ENCODE data around the gene CEP120. TPM values are rescaled to one million over a fixed set of nuclear protein-coding genes. Genes with fewer than 3 reads are reported as not detected.

Gene CEP120
- polyA plus RNA-seq, 2 of the 4 experiments (the other 2 are of a cell fraction), result 10.1 to 40.8 TPM

DNA sequence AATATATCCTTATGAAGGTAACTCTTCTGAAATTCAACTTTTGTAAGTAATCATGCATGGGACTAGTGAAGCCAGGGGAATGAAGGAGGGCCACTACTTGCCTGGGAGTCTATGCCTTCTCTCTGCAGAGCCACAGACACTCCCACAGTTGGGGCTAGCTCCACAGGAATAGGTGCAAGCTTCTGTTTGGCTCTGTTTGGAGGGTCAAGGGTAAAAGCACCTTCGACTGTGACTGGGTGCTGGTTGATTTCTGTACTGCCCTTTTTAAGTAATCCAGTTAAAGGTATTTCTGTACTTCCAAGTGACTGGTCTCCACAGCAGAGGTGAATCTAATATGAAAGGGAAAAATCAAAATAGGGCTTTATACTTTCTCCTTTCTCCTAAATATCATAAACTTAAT lies 32.2 kb downstream of the CEP120 start:
- DNase-seq (ENCODE audit: low read depth in 1 of 2, low spot score in 1 of 2) (no peak), ATAC-seq (no peak), FAIRE-seq (no peak)
- Histone ChIP-seq H3K4me1 (no peaks in the 10 kb centered on the region), H3K4me2 (no peak overlapping the region), H3K27ac (no peak overlapping the region), H3K9me3 (no peaks in the 10 kb centered on the region), H3K4me3 (no peak overlapping the region)
- WGBS (ENCODE audit: missing lambda C conversion rate), result 75% methylated on average over 1 of the region's 1 CpG
- POLR2A ChIA-PET, result no interaction called here
- CTCF ChIA-PET, result no interaction called here
- TF ChIP-seq GATA3 (IDR thresholded peaks at IDR 0.05; ENCODE audit: borderline replicate concordance), result no peak
- TF ChIP-seq MAZ (IDR thresholded peaks at IDR 0.05; ENCODE audit: borderline replicate concordance, low read depth, low read length), result no peak
- no peak for TF ChIP-seq CHD4 (IDR thresholded peaks at IDR 0.05; ENCODE audit: borderline replicate concordance)
- TF ChIP-seq HOXA7 (CRISPR knock-in tag; IDR thresholded peaks at IDR 0.05), result no peak
- TF ChIP-seq HDAC2 (IDR thresholded peaks at IDR 0.05), result no peak
- no peak for TF ChIP-seq TFCP2L1 (CRISPR knock-in tag; IDR thresholded peaks at IDR 0.05)
- no peak for TF ChIP-seq RNF2 (IDR thresholded peaks at IDR 0.05; ENCODE audit: borderline replicate concordance, low read depth)
- no peak for TF ChIP-seq MYC (IDR thresholded peaks at IDR 0.05; ENCODE audit: borderline replicate concordance, low read length)
- TF ChIP-seq, protein P1, sequence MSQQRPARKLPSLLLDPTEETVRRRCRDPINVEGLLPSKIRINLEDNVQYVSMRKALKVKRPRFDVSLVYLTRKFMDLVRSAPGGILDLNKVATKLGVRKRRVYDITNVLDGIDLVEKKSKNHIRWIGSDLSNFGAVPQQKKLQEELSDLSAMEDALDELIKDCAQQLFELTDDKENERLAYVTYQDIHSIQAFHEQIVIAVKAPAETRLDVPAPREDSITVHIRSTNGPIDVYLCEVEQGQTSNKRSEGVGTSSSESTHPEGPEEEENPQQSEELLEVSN (IDR thresholded peaks at IDR 0.05; ENCODE audit: borderline replicate concordance, low read depth), result no peak
- TF ChIP-seq, protein P2, sequence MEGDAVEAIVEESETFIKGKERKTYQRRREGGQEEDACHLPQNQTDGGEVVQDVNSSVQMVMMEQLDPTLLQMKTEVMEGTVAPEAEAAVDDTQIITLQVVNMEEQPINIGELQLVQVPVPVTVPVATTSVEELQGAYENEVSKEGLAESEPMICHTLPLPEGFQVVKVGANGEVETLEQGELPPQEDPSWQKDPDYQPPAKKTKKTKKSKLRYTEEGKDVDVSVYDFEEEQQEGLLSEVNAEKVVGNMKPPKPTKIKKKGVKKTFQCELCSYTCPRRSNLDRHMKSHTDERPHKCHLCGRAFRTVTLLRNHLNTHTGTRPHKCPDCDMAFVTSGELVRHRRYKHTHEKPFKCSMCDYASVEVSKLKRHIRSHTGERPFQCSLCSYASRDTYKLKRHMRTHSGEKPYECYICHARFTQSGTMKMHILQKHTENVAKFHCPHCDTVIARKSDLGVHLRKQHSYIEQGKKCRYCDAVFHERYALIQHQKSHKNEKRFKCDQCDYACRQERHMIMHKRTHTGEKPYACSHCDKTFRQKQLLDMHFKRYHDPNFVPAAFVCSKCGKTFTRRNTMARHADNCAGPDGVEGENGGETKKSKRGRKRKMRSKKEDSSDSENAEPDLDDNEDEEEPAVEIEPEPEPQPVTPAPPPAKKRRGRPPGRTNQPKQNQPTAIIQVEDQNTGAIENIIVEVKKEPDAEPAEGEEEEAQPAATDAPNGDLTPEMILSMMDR (IDR thresholded peaks at IDR 0.05), result no peak
- no peak for TF ChIP-seq HEYL (CRISPR knock-in tag; IDR thresholded peaks at IDR 0.05)
- no peak for TF ChIP-seq POLR2A (IDR thresholded peaks at IDR 0.05; ENCODE audit: low read length)
- no peak for TF ChIP-seq KDM1A (IDR thresholded peaks at IDR 0.05; ENCODE audit: low read depth)
- no peak for TF ChIP-seq CHD2 (IDR thresholded peaks at IDR 0.05; ENCODE audit: low read length, partially characterized antibody)

DNA sequence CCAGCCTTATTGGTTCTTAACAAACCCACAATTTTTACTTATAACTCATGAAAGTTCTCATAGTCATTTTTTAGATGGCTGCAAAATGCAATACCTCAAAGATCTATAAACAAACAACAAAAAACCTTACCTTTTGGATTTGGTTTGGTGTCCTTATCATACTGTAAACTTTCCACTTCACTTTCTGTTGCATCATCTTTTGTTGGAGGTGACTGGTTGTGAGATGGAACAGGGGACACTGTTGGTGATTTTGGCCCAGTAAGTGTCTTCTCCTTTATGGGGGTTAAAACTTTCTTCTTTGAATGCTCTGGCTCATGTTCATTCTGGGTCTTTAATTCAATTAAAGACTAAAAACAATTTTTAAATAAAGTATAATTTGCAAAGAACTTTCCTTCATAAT lies 33.4 kb downstream of the CEP120 start:
- TF ChIP-seq HOXB13 (CRISPR knock-in tag; IDR thresholded peaks at IDR 0.05; ENCODE audit: low read depth) (no peak), MYC (IDR thresholded peaks at IDR 0.05; ENCODE audit: borderline replicate concordance, low read length) (no peak), EHF (CRISPR knock-in tag; IDR thresholded peaks at IDR 0.05) (no peak), ZFP36 (IDR thresholded peaks at IDR 0.05; ENCODE audit: borderline replicate concordance, partially characterized antibody) (no peak), POLR2A (IDR thresholded peaks at IDR 0.05; ENCODE audit: low read length) (no peak), MAFK (IDR thresholded peaks at IDR 0.05; ENCODE audit: partially characterized antibody) (no peak), EP300 (IDR thresholded peaks at IDR 0.05) (no peak), RCOR1 (IDR thresholded peaks at IDR 0.05; ENCODE audit: low read depth, low read length) (no peak), KDM5A (IDR thresholded peaks at IDR 0.05) (no peak)
- TF ChIP-seq, protein P3, sequence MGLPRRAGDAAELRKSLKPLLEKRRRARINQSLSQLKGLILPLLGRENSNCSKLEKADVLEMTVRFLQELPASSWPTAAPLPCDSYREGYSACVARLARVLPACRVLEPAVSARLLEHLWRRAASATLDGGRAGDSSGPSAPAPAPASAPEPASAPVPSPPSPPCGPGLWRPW (IDR thresholded peaks at IDR 0.05), result no peak
- FAIRE-seq (no peak), ATAC-seq (no peak), DNase-seq (ENCODE audit: low read depth in 1 of 2, low spot score in 1 of 2) (no peak)
- no peaks in the 10 kb centered on the region for H3K4me1 ChIP-seq
- H3K4me2 ChIP-seq, result no peak overlapping the region
- no peak overlapping the region for H3K4me3 ChIP-seq
- POLR2A ChIA-PET, result no interaction called here
- CTCF ChIA-PET, result no interaction called here
- H3K27ac ChIP-seq, result no peak overlapping the region
- H3K9me3 ChIP-seq, result no peaks in the 10 kb centered on the region

DNA sequence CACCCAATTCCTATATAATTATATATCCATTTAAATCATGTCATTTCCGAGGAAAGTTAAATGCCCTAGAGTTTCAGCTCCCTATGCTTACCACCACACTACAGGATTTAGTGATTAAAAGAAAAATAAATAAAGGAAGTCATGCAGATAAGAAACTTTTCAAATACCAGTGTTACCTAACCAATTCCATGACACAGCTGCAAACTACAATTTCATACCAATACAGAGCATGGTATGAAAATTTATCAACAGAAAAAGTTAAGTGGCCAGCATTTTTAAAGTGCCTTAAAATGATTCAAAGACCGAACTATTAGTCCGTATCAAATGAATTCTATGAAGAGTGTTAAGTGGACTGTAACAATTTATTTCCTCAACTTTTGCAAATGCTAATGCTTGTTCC lies 35.9 kb downstream of the CEP120 start:
- Histone ChIP-seq H3K4me3 (no peak overlapping the region), H3K4me1 (no peaks in the 10 kb centered on the region), H3K27ac (no peak overlapping the region), H3K4me2 (no peak overlapping the region), H3K9me3 (no peaks in the 10 kb centered on the region)
- CTCF ChIA-PET, result no interaction called here
- FAIRE-seq, result no peak
- POLR2A ChIA-PET, result no interaction called here
- 92% methylated on average over 3 of the region's 3 CpGs for WGBS (ENCODE audit: missing lambda C conversion rate)
- no peak for DNase-seq (ENCODE audit: low read depth in 1 of 2, low spot score in 1 of 2)
- no peak for ATAC-seq
- TF ChIP-seq KDM5A (IDR thresholded peaks at IDR 0.05), result no peak
- TF ChIP-seq HEYL (CRISPR knock-in tag; IDR thresholded peaks at IDR 0.05), result no peak
- TF ChIP-seq, protein P4, sequence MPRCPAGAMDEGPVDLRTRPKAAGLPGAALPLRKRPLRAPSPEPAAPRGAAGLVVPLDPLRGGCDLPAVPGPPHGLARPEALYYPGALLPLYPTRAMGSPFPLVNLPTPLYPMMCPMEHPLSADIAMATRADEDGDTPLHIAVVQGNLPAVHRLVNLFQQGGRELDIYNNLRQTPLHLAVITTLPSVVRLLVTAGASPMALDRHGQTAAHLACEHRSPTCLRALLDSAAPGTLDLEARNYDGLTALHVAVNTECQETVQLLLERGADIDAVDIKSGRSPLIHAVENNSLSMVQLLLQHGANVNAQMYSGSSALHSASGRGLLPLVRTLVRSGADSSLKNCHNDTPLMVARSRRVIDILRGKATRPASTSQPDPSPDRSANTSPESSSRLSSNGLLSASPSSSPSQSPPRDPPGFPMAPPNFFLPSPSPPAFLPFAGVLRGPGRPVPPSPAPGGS (IDR thresholded peaks at IDR 0.05), result no peak
- TF ChIP-seq, protein P5, sequence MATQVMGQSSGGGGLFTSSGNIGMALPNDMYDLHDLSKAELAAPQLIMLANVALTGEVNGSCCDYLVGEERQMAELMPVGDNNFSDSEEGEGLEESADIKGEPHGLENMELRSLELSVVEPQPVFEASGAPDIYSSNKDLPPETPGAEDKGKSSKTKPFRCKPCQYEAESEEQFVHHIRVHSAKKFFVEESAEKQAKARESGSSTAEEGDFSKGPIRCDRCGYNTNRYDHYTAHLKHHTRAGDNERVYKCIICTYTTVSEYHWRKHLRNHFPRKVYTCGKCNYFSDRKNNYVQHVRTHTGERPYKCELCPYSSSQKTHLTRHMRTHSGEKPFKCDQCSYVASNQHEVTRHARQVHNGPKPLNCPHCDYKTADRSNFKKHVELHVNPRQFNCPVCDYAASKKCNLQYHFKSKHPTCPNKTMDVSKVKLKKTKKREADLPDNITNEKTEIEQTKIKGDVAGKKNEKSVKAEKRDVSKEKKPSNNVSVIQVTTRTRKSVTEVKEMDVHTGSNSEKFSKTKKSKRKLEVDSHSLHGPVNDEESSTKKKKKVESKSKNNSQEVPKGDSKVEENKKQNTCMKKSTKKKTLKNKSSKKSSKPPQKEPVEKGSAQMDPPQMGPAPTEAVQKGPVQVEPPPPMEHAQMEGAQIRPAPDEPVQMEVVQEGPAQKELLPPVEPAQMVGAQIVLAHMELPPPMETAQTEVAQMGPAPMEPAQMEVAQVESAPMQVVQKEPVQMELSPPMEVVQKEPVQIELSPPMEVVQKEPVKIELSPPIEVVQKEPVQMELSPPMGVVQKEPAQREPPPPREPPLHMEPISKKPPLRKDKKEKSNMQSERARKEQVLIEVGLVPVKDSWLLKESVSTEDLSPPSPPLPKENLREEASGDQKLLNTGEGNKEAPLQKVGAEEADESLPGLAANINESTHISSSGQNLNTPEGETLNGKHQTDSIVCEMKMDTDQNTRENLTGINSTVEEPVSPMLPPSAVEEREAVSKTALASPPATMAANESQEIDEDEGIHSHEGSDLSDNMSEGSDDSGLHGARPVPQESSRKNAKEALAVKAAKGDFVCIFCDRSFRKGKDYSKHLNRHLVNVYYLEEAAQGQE (IDR thresholded peaks at IDR 0.05), result no peak
- TF ChIP-seq, protein P6, sequence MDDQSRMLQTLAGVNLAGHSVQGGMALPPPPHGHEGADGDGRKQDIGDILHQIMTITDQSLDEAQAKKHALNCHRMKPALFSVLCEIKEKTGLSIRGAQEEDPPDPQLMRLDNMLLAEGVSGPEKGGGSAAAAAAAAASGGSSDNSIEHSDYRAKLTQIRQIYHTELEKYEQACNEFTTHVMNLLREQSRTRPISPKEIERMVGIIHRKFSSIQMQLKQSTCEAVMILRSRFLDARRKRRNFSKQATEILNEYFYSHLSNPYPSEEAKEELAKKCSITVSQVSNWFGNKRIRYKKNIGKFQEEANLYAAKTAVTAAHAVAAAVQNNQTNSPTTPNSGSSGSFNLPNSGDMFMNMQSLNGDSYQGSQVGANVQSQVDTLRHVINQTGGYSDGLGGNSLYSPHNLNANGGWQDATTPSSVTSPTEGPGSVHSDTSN (IDR thresholded peaks at IDR 0.05), result no peak
- no peak for TF ChIP-seq MAZ (IDR thresholded peaks at IDR 0.05; ENCODE audit: borderline replicate concordance, low read depth, low read length)
- no peak for TF ChIP-seq MYC (IDR thresholded peaks at IDR 0.05; ENCODE audit: borderline replicate concordance, low read length)
- no peak for TF ChIP-seq POLR2A (IDR thresholded peaks at IDR 0.05; ENCODE audit: low read length)
- no peak for TF ChIP-seq NPAS2 (CRISPR knock-in tag; IDR thresholded peaks at IDR 0.05; ENCODE audit: borderline replicate concordance)
- TF ChIP-seq, protein P1 (IDR thresholded peaks at IDR 0.05; ENCODE audit: borderline replicate concordance, low read depth), result no peak
